ENCODE data around the gene NUDT22.

DNA sequence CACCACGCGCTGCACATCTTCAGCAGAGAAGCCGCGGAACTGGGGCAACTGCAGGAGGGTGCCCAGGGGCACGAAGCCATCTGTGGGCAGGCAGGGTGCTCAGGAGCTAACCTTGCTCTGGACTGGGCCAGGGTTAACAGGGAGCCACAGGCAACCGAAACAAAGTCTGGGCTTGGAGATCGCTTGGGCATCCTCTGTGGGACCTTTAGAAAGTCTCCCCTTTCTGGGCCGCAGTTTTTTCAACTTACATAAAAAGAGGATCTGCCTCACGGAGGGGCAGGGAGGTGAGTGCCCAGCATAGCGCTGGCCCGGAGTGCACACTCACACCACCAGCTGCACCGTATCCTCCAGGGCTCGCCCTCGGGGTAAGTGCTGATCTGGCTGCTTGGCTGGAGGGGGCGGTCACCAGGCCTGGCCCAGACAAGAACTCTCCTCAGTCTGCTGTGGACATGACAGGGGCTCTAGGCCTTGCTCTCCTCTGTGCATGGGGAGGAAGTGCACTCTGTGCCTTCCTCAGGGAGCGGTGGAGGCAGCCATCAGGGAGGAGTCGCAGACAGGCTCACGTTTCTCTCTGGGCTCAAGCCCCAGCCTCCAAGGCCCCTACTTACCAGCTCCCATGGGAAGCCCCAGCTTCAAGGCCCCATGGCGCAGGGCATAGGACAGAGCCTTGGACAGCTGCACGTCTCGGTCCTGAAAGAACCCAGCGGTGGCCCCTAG, 1.0 kb upstream of the NUDT22 start:
- TF ChIP-seq, protein P1, sequence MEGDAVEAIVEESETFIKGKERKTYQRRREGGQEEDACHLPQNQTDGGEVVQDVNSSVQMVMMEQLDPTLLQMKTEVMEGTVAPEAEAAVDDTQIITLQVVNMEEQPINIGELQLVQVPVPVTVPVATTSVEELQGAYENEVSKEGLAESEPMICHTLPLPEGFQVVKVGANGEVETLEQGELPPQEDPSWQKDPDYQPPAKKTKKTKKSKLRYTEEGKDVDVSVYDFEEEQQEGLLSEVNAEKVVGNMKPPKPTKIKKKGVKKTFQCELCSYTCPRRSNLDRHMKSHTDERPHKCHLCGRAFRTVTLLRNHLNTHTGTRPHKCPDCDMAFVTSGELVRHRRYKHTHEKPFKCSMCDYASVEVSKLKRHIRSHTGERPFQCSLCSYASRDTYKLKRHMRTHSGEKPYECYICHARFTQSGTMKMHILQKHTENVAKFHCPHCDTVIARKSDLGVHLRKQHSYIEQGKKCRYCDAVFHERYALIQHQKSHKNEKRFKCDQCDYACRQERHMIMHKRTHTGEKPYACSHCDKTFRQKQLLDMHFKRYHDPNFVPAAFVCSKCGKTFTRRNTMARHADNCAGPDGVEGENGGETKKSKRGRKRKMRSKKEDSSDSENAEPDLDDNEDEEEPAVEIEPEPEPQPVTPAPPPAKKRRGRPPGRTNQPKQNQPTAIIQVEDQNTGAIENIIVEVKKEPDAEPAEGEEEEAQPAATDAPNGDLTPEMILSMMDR (IDR thresholded peaks at IDR 0.05; ENCODE audit: insufficient read depth, low read length, poor library complexity, severe bottlenecking) = no peak
- no peak for TF ChIP-seq EZH2phosphoT487 (conservative IDR thresholded peaks at IDR 0.05; ENCODE audit: low read length)
